Measurements from ENCODE around the gene SMIM32.
A peak's percentile ranks its signal among the peaks of the same experiment; 100 is the strongest.

The SMIM32 gene

GRCh38 chr5:136213919-136214493 lies 21.0 kb upstream of the SMIM32 start:
- Histone ChIP-seq H3K27me3 (ENCODE audit: insufficient read depth, poor library complexity, severe bottlenecking) (no peaks in the 10 kb centered on the region), H3K27ac (replicated peaks) (no peak overlapping the region), H3K4me3 (replicated peaks; ENCODE audit: insufficient read depth, low read length) (no peak overlapping the region)
- TF ChIP-seq CTCF (IDR thresholded peaks at IDR 0.05; ENCODE audit: insufficient read depth, low read length) (no peak), GABPA (IDR thresholded peaks at IDR 0.05; ENCODE audit: low read depth) (no peak), REST (IDR thresholded peaks at IDR 0.05; ENCODE audit: insufficient replicate concordance, low read depth) (no peak), POLR2AphosphoS5 (IDR thresholded peaks at IDR 0.05; ENCODE audit: low read depth) (no peak), SPI1 (IDR thresholded peaks at IDR 0.05; ENCODE audit: borderline replicate concordance, low read depth) (no peak)
- DNase-seq (ENCODE audit: low read depth in 1 of 2, low spot score in 1 of 2) = no peak

DNA sequence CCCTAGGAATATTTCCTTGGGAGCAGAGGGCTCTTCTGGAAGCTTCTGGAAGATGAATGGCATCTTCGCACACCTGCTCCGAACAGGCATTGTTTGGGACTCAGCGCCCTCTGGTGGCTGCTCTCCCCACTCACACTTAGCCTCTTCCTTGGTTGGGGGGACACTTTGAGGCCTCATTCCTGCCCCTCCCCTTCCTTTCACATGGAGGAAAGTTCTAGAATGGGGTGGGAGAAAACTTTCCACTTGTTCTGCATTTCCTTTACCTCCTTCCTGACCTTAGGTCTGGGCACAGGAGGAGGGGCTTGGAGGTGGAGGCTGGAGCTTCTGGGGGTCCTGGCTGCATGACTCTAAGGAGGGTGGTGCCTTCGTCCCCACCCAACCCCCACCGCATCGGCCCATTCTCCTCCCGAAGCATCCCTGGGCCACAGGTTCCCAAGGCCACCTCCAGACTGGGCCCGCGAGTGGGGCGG lies 19.3 kb upstream of the SMIM32 start:
- TF ChIP-seq CTCF (IDR thresholded peaks at IDR 0.05; ENCODE audit: insufficient read depth, low read length) (peak; percentile 27), SPI1 (IDR thresholded peaks at IDR 0.05; ENCODE audit: borderline replicate concordance, low read depth) (no peak)
- H3K4me3 ChIP-seq (replicated peaks; ENCODE audit: insufficient read depth, low read length) = no peak overlapping the region
- peak in 1 of 2 experiments; percentile 2 for DNase-seq (ENCODE audit: low read depth in 1 of 2, low spot score in 1 of 2)
- H3K27me3 ChIP-seq (ENCODE audit: insufficient read depth, poor library complexity, severe bottlenecking) = no peaks in the 10 kb centered on the region
- no peak overlapping the region for H3K27ac ChIP-seq (replicated peaks)

GRCh38 chr5:136211282-136212040 lies 18.5 kb upstream of the SMIM32 start:
- Histone ChIP-seq H3K27ac (replicated peaks) (no peak overlapping the region), H3K27me3 (ENCODE audit: insufficient read depth, poor library complexity, severe bottlenecking) (no peaks in the 10 kb centered on the region), H3K4me3 (replicated peaks; ENCODE audit: insufficient read depth, low read length) (no peak overlapping the region)
- TF ChIP-seq REST (IDR thresholded peaks at IDR 0.05; ENCODE audit: insufficient replicate concordance, low read depth) (no peak), GABPA (IDR thresholded peaks at IDR 0.05; ENCODE audit: low read depth) (no peak), POLR2AphosphoS5 (IDR thresholded peaks at IDR 0.05; ENCODE audit: low read depth) (no peak), CTCF (IDR thresholded peaks at IDR 0.05; ENCODE audit: insufficient read depth, low read length) (no peak), SPI1 (IDR thresholded peaks at IDR 0.05; ENCODE audit: borderline replicate concordance, low read depth) (no peak)
- no peak for DNase-seq (ENCODE audit: low read depth in 1 of 2, low spot score in 1 of 2)
